Transverse colon (tissue), 4 donors: ENCODE data around the gene KIAA2012. TPM values are rescaled to one million over a fixed set of nuclear protein-coding genes. Genes with fewer than 3 reads are reported as not detected.

Source experiments
- DNase-seq: peaks from one replicate; pipeline ENCODE4 v3.0.0-alpha.2; 2019
- H3K27ac ChIP-seq, 4 donors: fragments of 200-600 bp; sonication (generic); 2 replicates each; pipeline ENCODE4 v1.5.1; 2016 to 2018; ENCODE audit warnings: inconsistent platforms in 4 of 4
- H3K27me3 ChIP-seq: fragments of 200-600 bp; sonication (generic); 2 replicates; pipeline ENCODE4 v1.5.1; 2017; ENCODE audit warnings: inconsistent platforms
- H3K36me3 ChIP-seq, 4 donors: fragments of 200-600 bp; sonication (generic); 2 replicates each; pipeline ENCODE4 v1.5.1; 2017 to 2019; ENCODE audit warnings: inconsistent platforms in 4 of 4
- H3K4me1 ChIP-seq, 4 donors: fragments of 200-600 bp; sonication (generic); 2 replicates each; pipeline ENCODE4 v1.5.1; 2017 to 2020; ENCODE audit warnings: inconsistent platforms in 4 of 4
- H3K4me3 ChIP-seq, 4 donors: fragments of 200-600 bp; sonication (generic); 1 replicate in 1 of 4; 2 replicates in 3 of 4; pipeline versions ENCODE4 v1.5.1 to v1.6.1; 2017 to 2019; ENCODE audit warnings: inconsistent platforms in 4 of 4
- H3K9me3 ChIP-seq, 2 donors: fragments of 200-600 bp; sonication (generic); 2 replicates each; pipeline ENCODE4 v1.5.1; 2017 to 2019; ENCODE audit warnings: inconsistent platforms in 2 of 2
- EP300 ChIP-seq: sonication (generic); formaldehyde crosslinking; IDR thresholded peaks from one replicate; pipeline ENCODE4 v1.6.1; 2017; ENCODE audit warnings: antibody characterized with exemption, low read depth
- POLR2A ChIP-seq: fragments of 450-650 bp; IDR thresholded peaks from one replicate; pipeline ENCODE4 v1.6.1; 2016; ENCODE audit warnings: antibody characterized with exemption, mild to moderate bottlenecking, moderate library complexity
- POLR2AphosphoS5 ChIP-seq, 3 donors: sonication (generic); formaldehyde crosslinking; IDR thresholded peaks; one replicate each; pipeline ENCODE4 v1.6.1; 2016; ENCODE audit warnings: antibody characterized with exemption in 3 of 3
- WGBS, 2 donors: methylation state at CpG; one replicate each; pipeline ENCODE4 v1.1.5; 2018; ENCODE audit warnings: low coverage in 1 of 2; 5-methylcytosine and 5-hydroxymethylcytosine counted together
- in situ Hi-C, 4 donors: fragments of 200-750 bp; cut with MboI; loops; one replicate each; pipeline versions ENCODE4 v1.15.0 to v1.15.1; 2017; ENCODE audit warnings: low sequenced_read_pairs in 3 of 4, low pct_ligation_motif_present in 1 of 4, low pct_unique_long_range_greater_than_20kb in 1 of 4
- intact Hi-C: fragments of 100-400 bp; cut with DNase I; formaldehyde crosslinking; loops from one replicate; pipeline ENCODE4 v1.15.1; 2023; ENCODE audit warnings: low total_unique reads
- total RNA-seq, 4 donors: library from RNA; depleted of rRNA; stranded (reverse); fragments of >200 nt; gene quantifications; one replicate each; pipeline ENCODE4 v1.1.0, GENCODE V29; 2016
- TF ChIP-seq, protein P1 (sequence below), 5 experiments: fragments of 200-600 bp in 3 of 5; fragments of 450-650 bp in 2 of 5; sonication (generic) in 3 of 5; IDR thresholded peaks; 1 replicate in 2 of 5; 2 replicates in 3 of 5; pipeline ENCODE4 v1.5.1; 2016 to 2017; ENCODE audit warnings: antibody characterized with exemption in 5 of 5, inconsistent platforms in 3 of 5, mild to moderate bottlenecking in 2 of 5, moderate library complexity in 1 of 5

Gene KIAA2012
- total RNA-seq, 4 donors from 2014 or later: not detected

DNA sequence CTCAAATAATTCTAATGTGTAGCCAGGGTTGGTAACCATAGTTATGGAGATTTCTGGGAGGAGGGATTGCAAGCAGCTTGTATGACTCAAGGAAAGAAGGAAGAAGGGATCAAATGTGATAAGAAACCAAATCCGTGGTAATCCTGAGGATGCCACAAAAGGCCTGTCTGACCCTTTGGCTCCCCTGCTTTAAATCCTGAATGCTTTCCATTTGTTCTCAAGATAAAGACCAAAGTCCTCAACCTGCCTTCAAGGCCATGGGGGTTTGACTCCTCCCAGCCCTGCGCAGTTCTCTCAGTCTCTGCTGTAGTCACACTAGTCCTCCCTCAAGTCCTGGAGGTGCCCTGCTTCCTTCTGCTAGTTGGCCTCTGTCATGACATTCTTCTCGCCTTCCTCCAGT, 91.4 kb downstream of the KIAA2012 start:
- TF ChIP-seq POLR2A: no peak
- TF ChIP-seq, protein P1, sequence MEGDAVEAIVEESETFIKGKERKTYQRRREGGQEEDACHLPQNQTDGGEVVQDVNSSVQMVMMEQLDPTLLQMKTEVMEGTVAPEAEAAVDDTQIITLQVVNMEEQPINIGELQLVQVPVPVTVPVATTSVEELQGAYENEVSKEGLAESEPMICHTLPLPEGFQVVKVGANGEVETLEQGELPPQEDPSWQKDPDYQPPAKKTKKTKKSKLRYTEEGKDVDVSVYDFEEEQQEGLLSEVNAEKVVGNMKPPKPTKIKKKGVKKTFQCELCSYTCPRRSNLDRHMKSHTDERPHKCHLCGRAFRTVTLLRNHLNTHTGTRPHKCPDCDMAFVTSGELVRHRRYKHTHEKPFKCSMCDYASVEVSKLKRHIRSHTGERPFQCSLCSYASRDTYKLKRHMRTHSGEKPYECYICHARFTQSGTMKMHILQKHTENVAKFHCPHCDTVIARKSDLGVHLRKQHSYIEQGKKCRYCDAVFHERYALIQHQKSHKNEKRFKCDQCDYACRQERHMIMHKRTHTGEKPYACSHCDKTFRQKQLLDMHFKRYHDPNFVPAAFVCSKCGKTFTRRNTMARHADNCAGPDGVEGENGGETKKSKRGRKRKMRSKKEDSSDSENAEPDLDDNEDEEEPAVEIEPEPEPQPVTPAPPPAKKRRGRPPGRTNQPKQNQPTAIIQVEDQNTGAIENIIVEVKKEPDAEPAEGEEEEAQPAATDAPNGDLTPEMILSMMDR (IDR thresholded peaks at IDR 0.05): no peak
- TF ChIP-seq EP300: no peak
- no peak for TF ChIP-seq POLR2AphosphoS5 (IDR thresholded peaks at IDR 0.05)
- no peaks in the 10 kb centered on the region for H3K4me1 ChIP-seq
- no peak overlapping the region for H3K27ac ChIP-seq
- no peak for DNase-seq
- 76 to 77% methylated on average over 3 of the region's 3 CpGs for WGBS, 2 donors
- intact Hi-C loops: no loop called here
- no peaks in the 10 kb centered on the region for H3K27me3 ChIP-seq
- H3K4me3 ChIP-seq: no peak overlapping the region
- H3K9me3 ChIP-seq: no peaks in the 10 kb centered on the region
- H3K36me3 ChIP-seq: no peaks in the 10 kb centered on the region
- in situ Hi-C loops: no loop called here

DNA sequence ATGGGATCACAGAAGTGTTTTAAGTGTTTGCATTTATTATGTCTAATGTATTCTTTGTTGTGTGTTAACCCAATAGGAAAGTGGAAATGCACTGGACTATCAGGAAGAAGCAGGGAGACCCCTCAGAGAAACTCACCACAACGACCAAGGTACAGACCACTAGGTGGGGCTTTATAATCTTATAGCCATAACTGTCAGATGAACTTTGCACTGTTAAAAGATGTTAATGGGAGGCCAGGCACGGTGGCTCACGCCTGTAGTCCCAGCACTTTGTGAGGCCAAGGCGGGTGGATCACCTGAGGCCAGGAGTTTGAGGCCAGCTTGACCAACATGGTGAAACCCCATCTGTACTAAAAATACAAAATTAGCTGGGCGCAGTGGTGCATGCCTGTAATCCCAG, 92.2 kb downstream of the KIAA2012 start:
- WGBS, 2 donors: 71% methylated on average over 5 of the region's 5 CpGs; no CpG with 5 or more reads in 1 of the 2 donors
- H3K27me3 ChIP-seq: no peaks in the 10 kb centered on the region
- DNase-seq: no peak
- H3K4me3 ChIP-seq: no peak overlapping the region
- H3K9me3 ChIP-seq: no peaks in the 10 kb centered on the region
- in situ Hi-C loops (no loop called here), intact Hi-C loops (no loop called here)
- no peaks in the 10 kb centered on the region for H3K4me1 ChIP-seq
- no peak for TF ChIP-seq EP300
- no peak for TF ChIP-seq POLR2AphosphoS5 (IDR thresholded peaks at IDR 0.05)
- TF ChIP-seq, protein P1 (IDR thresholded peaks at IDR 0.05): no peak
- no peak for TF ChIP-seq POLR2A
- H3K27ac ChIP-seq: no peak overlapping the region
- no peaks in the 10 kb centered on the region for H3K36me3 ChIP-seq

DNA sequence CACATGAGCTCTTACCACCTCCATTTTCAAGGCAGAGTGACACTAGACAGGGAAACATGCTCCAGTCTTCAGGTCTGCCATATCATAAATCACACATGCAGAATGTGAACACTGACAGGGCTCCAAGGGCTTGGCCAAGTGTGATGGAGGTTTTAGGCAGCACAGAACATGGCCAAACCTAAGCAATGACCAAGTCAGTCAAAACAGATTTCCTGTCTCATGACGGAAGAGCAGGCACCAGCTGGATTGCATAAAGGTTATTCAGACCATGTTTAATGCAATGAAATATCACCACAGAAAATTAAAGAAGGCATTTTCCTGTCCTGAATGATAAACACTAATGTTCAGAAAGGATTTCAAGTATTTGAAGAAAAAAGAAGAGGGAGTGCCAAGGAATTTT, 92.9 kb downstream of the KIAA2012 start:
- no peak for DNase-seq
- no peaks in the 10 kb centered on the region for H3K36me3 ChIP-seq
- H3K27ac ChIP-seq: no peak overlapping the region
- TF ChIP-seq, protein P1 (IDR thresholded peaks at IDR 0.05): no peak
- TF ChIP-seq POLR2AphosphoS5 (IDR thresholded peaks at IDR 0.05) (no peak), EP300 (no peak)
- H3K27me3 ChIP-seq: no peaks in the 10 kb centered on the region
- intact Hi-C loops (no loop called here), in situ Hi-C loops (no loop called here)
- no peaks in the 10 kb centered on the region for H3K4me1 ChIP-seq
- 57 to 77% methylated on average over 1 of the region's 1 CpG for WGBS, 2 donors
- no peak overlapping the region for H3K4me3 ChIP-seq
- H3K9me3 ChIP-seq: no peaks in the 10 kb centered on the region

DNA sequence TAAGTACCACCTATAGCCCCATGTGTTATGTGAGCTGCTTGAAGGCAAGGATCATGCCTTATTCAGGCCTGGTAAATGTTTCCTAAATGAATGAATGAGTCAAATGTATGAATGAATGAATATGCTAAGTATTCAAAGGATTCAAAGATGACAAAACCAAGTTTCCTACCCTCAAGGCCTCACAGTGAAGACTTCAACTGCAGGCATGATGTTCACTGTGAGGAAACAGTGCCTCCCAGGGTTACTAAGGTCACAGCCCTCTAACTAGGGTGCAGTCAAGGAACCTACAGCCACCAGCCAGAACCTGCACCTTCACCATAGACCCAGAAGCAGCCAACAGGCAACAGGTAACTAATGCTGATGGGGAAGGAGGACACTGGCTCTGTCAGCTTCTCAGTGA, 96.1 kb downstream of the KIAA2012 start:
- DNase-seq: no peak
- intact Hi-C loops: no loop called here
- TF ChIP-seq POLR2AphosphoS5 (IDR thresholded peaks at IDR 0.05): no peak
- TF ChIP-seq POLR2A: no peak
- no peak for TF ChIP-seq EP300
- TF ChIP-seq, protein P1 (IDR thresholded peaks at IDR 0.05): no peak
- Histone ChIP-seq H3K27me3 (peaks cover 6% of the 10 kb centered on the region), H3K4me3 (no peak overlapping the region), H3K27ac (no peak overlapping the region), H3K4me1 (peaks cover 0 to 20% (median 5%) of the 10 kb centered on the region in 4 donors), H3K9me3 (no peaks in the 10 kb centered on the region), H3K36me3 (no peaks in the 10 kb centered on the region)
- in situ Hi-C loops: no loop called here
